CD14-positive monocyte (primary cell): ENCODE measurements around the gene CD3D. TPM values are rescaled to one million over a fixed set of nuclear protein-coding genes. Genes with fewer than 3 reads are reported as not detected.
"Not testable (repeated sequence)": the region's sequence is repeated elsewhere in the genome, so short reads cannot be mapped to it uniquely, and the experiment has no call there.

Experiments used
- DNase-seq, 3 donors: peaks; one replicate each; pipeline ENCODE4 v3.0.0-alpha.2; 2011 to 2022
- H2AFZ ChIP-seq: 2 replicates; pipeline ENCODE4 v1.6.0; 2012; ENCODE audit warnings: mild to moderate bottlenecking, low read depth, low read length, inconsistent platforms; ENCODE audit not compliant: insufficient read depth, poor library complexity, severe bottlenecking
- H3K27ac ChIP-seq, 2 donors: 1 replicate in 1 of 2; 2 replicates in 1 of 2; pipeline ENCODE4 v1.5.1; 2012 to 2013; ENCODE audit warnings: low read length in 2 of 2, control low read depth in 1 of 2, inconsistent platforms in 1 of 2, low read depth in 1 of 2, mild to moderate bottlenecking in 1 of 2
- H3K27me3 ChIP-seq, 2 donors: one replicate each; pipeline versions ENCODE4 v1.6.0 to v1.6.1; 2011 to 2013; ENCODE audit warnings: low read length in 2 of 2; ENCODE audit not compliant: control insufficient read depth in 2 of 2, insufficient read depth in 2 of 2
- H3K36me3 ChIP-seq, 2 donors: replicated peaks in 1 of 2; 1 replicate in 1 of 2; 2 replicates in 1 of 2; pipeline versions ENCODE4 v1.5.1 to v1.6.1; 2012 to 2013; ENCODE audit warnings: low read length in 2 of 2, control low read depth in 1 of 2, inconsistent platforms in 1 of 2, mild to moderate bottlenecking in 1 of 2; ENCODE audit not compliant: insufficient read depth in 2 of 2, control insufficient read depth in 1 of 2
- H3K4me1 ChIP-seq, 2 donors: 1 replicate in 1 of 2; 2 replicates in 1 of 2; pipeline versions ENCODE4 v1.5.1 to v1.6.1; 2012 to 2013; ENCODE audit warnings: low read length in 2 of 2, control low read depth in 1 of 2, inconsistent platforms in 1 of 2, mild to moderate bottlenecking in 1 of 2, moderate library complexity in 1 of 2; ENCODE audit not compliant: insufficient read depth in 2 of 2, control insufficient read depth in 1 of 2
- H3K4me2 ChIP-seq: replicated peaks from 2 replicates; pipeline ENCODE3; 2012; ENCODE audit warnings: low read length, moderate library complexity, mild to moderate bottlenecking; ENCODE audit not compliant: poor library complexity, severe bottlenecking; ENCODE audit errors: extremely low read depth
- H3K4me3 ChIP-seq, 3 experiments: fragments of 200-600 bp in 1 of 3; sonication (generic) in 1 of 3; replicated peaks in 1 of 3; 1 replicate in 2 of 3; 2 replicates in 1 of 3; pipeline ENCODE4 v1.5.1; 2011 to 2013; ENCODE audit warnings: low read length in 3 of 3, mild to moderate bottlenecking in 3 of 3, control low read depth in 2 of 3, low read depth in 2 of 3, inconsistent platforms in 1 of 3, moderate library complexity in 1 of 3
- H3K79me2 ChIP-seq: 2 replicates; pipeline ENCODE4 v1.6.0; 2012; ENCODE audit warnings: mild to moderate bottlenecking, control low read depth, inconsistent platforms, low read length, moderate library complexity; ENCODE audit not compliant: insufficient read depth
- H3K9ac ChIP-seq: 2 replicates; pipeline ENCODE4 v1.6.0; 2017; ENCODE audit warnings: low read length, mild to moderate bottlenecking; ENCODE audit not compliant: insufficient read depth, poor library complexity, severe bottlenecking
- H3K9me3 ChIP-seq, 2 donors: replicated peaks in 1 of 2; 1 replicate in 1 of 2; 2 replicates in 1 of 2; pipeline versions ENCODE4 v1.5.1 to v1.6.1; 2012 to 2013; ENCODE audit warnings: low read length in 2 of 2, control low read depth in 1 of 2; ENCODE audit not compliant: control insufficient read depth in 1 of 2, insufficient read depth in 1 of 2
- H4K20me1 ChIP-seq: 2 replicates; pipeline ENCODE4 v1.6.0; 2012; ENCODE audit warnings: mild to moderate bottlenecking, low read length, control low read depth, moderate library complexity; ENCODE audit not compliant: insufficient read depth
- H3K27ac Mint-ChIP-seq, 7 donors: one replicate each; pipeline ENCODE4 v1.8.0; 2020; ENCODE audit warnings: mild to moderate bottlenecking in 7 of 7, mixed read lengths in 7 of 7, moderate library complexity in 6 of 7, inconsistent platforms in 2 of 7
- H3K27me3 Mint-ChIP-seq, 3 donors: one replicate each; pipeline ENCODE4 v1.8.0; 2021 to 2022; ENCODE audit warnings: low read depth in 3 of 3, mild to moderate bottlenecking in 3 of 3, mixed read lengths in 3 of 3, moderate library complexity in 3 of 3, inconsistent platforms in 1 of 3
- H3K36me3 Mint-ChIP-seq, 2 donors: one replicate each; pipeline ENCODE4 v1.8.0; 2020; ENCODE audit warnings: mixed read lengths in 2 of 2, inconsistent platforms in 1 of 2, mild to moderate bottlenecking in 1 of 2
- H3K4me1 Mint-ChIP-seq: one replicate; pipeline ENCODE4 v1.8.0; 2020; ENCODE audit warnings: mild to moderate bottlenecking, mixed read lengths
- H3K4me3 Mint-ChIP-seq, 2 donors: one replicate each; pipeline ENCODE4 v1.8.0; 2020; ENCODE audit warnings: mild to moderate bottlenecking in 2 of 2, mixed read lengths in 2 of 2, moderate library complexity in 1 of 2
- H3K9me3 Mint-ChIP-seq, 7 donors: one replicate each; pipeline ENCODE4 v1.8.0; 2020 to 2022; ENCODE audit warnings: mixed read lengths in 7 of 7, mild to moderate bottlenecking in 6 of 7, moderate library complexity in 6 of 7, inconsistent platforms in 2 of 7
- WGBS: methylation state at CpG from one replicate; pipeline ENCODE4 v1.1.5; 2013; ENCODE audit warnings: missing lambda C conversion rate; ENCODE audit not compliant: insufficient coverage; 5-methylcytosine and 5-hydroxymethylcytosine counted together
- intact Hi-C, 2 donors: fragments of 100-400 bp; cut with micrococcal nuclease; formaldehyde crosslinking; loops; one replicate each; pipeline versions ENCODE4 v1.15.0 to v1.15.1; 2023
- polyA plus RNA-seq, 3 donors: library from polyadenylated mRNA; depleted of rRNA in 1 of 3; unstranded in 2 of 3; stranded (reverse) in 1 of 3; fragments of 300-500 nt in 2 of 3; fragments of >200 nt in 1 of 3; fragmentation: Illumina TruSeq in 2 of 3; gene quantifications; 1 replicate in 2 of 3; 2 replicates in 1 of 3; pipeline ENCODE4 v1.2.3, GENCODE V29; 2012 to 2021
- TF ChIP-seq, protein P1 (sequence below): fragments of 200-600 bp; IDR thresholded peaks from one replicate; pipeline ENCODE4 v1.8.0; 2022; ENCODE audit warnings: antibody characterized with exemption, mild to moderate bottlenecking

CD3D gene
- polyA plus RNA-seq, 3 donors = 2.2 to 3.1 TPM; not detected in 1

GRCh38 chr11:118310781-118311485 lies 31.6 kb downstream of the CD3D start:
- Histone ChIP-seq H3K27ac (no peak overlapping the region), H3K4me2 (no peak overlapping the region), H4K20me1 (no peaks in the 10 kb centered on the region), H3K36me3 (no peaks in the 10 kb centered on the region), H3K9ac (no peak overlapping the region), H3K79me2 (no peaks in the 10 kb centered on the region), H2AFZ (no peak overlapping the region), H3K27me3 (no peaks in the 10 kb centered on the region), H3K4me3 (no peak overlapping the region), H3K9me3 (no peaks in the 10 kb centered on the region), H3K4me1 (peaks cover 9 to 11% of the 10 kb centered on the region in 2 donors)
- TF ChIP-seq, protein P1, sequence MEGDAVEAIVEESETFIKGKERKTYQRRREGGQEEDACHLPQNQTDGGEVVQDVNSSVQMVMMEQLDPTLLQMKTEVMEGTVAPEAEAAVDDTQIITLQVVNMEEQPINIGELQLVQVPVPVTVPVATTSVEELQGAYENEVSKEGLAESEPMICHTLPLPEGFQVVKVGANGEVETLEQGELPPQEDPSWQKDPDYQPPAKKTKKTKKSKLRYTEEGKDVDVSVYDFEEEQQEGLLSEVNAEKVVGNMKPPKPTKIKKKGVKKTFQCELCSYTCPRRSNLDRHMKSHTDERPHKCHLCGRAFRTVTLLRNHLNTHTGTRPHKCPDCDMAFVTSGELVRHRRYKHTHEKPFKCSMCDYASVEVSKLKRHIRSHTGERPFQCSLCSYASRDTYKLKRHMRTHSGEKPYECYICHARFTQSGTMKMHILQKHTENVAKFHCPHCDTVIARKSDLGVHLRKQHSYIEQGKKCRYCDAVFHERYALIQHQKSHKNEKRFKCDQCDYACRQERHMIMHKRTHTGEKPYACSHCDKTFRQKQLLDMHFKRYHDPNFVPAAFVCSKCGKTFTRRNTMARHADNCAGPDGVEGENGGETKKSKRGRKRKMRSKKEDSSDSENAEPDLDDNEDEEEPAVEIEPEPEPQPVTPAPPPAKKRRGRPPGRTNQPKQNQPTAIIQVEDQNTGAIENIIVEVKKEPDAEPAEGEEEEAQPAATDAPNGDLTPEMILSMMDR = no peak
- no peak overlapping the region for H3K27ac Mint-ChIP-seq
- no peak for DNase-seq
- H3K27me3 Mint-ChIP-seq = peaks cover 1 to 3% (median 2%) of the 10 kb centered on the region in 3 donors
- WGBS = no CpG with 5 or more reads among the region's 3 CpGs
- H3K9me3 Mint-ChIP-seq = peaks cover 0 to 3% (median 0%) of the 10 kb centered on the region in 7 donors
- H3K4me1 Mint-ChIP-seq = peaks cover 16% of the 10 kb centered on the region
- H3K36me3 Mint-ChIP-seq = no peaks in the 10 kb centered on the region
- H3K4me3 Mint-ChIP-seq = no peak overlapping the region
- intact Hi-C loops = no loop called here

- H4K20me1 ChIP-seq = no peaks in the 10 kb centered on the region
- no peak for DNase-seq
- Mint-ChIP-seq H3K27ac (no peak overlapping the region), H3K4me1 (peaks cover 10% of the 10 kb centered on the region), H3K4me3 (no peak overlapping the region), H3K27me3 (peaks cover 2 to 3% (median 2%) of the 10 kb centered on the region in 3 donors), H3K9me3 (peaks cover 0 to 3% (median 0%) of the 10 kb centered on the region in 7 donors), H3K36me3 (no peaks in the 10 kb centered on the region)
- H3K9ac ChIP-seq = no peak overlapping the region
- TF ChIP-seq, protein P1 = no peak
- no peaks in the 10 kb centered on the region for H3K79me2 ChIP-seq
- H3K27ac ChIP-seq = no peak overlapping the region
- intact Hi-C loops = no loop called here
- H3K4me3 ChIP-seq = no peak overlapping the region
- no peak overlapping the region for H2AFZ ChIP-seq
- no peaks in the 10 kb centered on the region for H3K27me3 ChIP-seq
- H3K9me3 ChIP-seq = no peaks in the 10 kb centered on the region
- H3K4me2 ChIP-seq = no peak overlapping the region
- WGBS = no CpG with 5 or more reads among the region's 3 CpGs
- H3K4me1 ChIP-seq = peaks cover 2 to 4% of the 10 kb centered on the region in 2 donors
- H3K36me3 ChIP-seq = no peaks in the 10 kb centered on the region
Observed at GRCh38 chr11:118310271-118310670, 32.2 kb downstream of the CD3D start.

DNA sequence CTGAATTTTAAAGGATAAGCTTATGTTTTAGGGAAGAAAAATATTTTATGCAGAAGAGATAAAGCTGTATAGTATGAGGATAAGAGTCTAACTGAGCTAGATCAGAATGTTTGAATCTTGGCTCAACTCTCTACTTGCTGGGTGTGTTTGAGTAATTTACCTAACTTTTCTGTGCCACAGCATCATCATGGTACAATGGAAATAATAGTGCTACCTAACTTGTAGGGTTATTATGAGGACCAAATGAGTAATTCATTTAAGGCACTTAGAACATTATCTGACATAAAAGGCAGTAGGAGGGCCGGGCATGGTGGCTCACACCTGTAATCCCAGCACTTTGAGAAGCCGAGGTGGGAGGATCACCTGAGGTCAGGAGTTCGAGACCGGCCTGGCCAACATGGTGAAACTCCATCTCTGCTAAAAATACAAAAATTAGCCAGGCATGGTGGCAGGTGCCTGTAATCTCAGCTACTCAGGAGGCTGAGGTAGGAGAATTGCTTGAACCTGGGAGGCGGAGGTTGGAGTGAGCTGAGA lies 33.4 kb downstream of the CD3D start:
- H3K4me3 ChIP-seq, H3K4me1 Mint-ChIP-seq, H3K27me3 ChIP-seq, intact Hi-C loops, H3K27ac Mint-ChIP-seq, H3K79me2 ChIP-seq, H3K36me3 ChIP-seq, H3K4me2 ChIP-seq, H2AFZ ChIP-seq, H3K9me3 Mint-ChIP-seq, H3K9ac ChIP-seq, H3K27me3 Mint-ChIP-seq, H3K27ac ChIP-seq, H3K9me3 ChIP-seq, H4K20me1 ChIP-seq, H3K4me3 Mint-ChIP-seq, H3K36me3 Mint-ChIP-seq, H3K4me1 ChIP-seq, DNase-seq: not testable (repeated sequence)
- 93% methylated on average over 3 of the region's 5 CpGs for WGBS
